Upper lobe of left lung (tissue), 6 donors: ENCODE results near the gene SMG1. TPM values are rescaled to one million over a fixed set of nuclear protein-coding genes. Genes with fewer than 3 reads are reported as not detected.

Experiments used
- ATAC-seq, 2 donors: fragments of 200-7000 bp; cut with Tn5 transposase; one replicate each; pipeline ENCODE4 v1.9.1; 2022; ENCODE audit warnings: mild to moderate bottlenecking in 2 of 2, moderate library complexity in 2 of 2; ENCODE audit not compliant: low FRiP score in 2 of 2
- DNase-seq, 2 donors: peaks; one replicate each; pipeline ENCODE4 v3.0.0-alpha.2; 2019 to 2020
- H3K27ac ChIP-seq, 4 donors: fragments of 200-600 bp; sonication (generic); one replicate each; pipeline ENCODE4 v1.5.1; 2016 to 2019
- H3K27me3 ChIP-seq, 4 donors: fragments of 200-600 bp; sonication (generic); one replicate each; pipeline ENCODE4 v1.5.1; 2017 to 2019
- H3K36me3 ChIP-seq, 4 donors: fragments of 200-600 bp; sonication (generic); one replicate each; pipeline ENCODE4 v1.5.1; 2016 to 2019
- H3K4me1 ChIP-seq, 4 donors: fragments of 200-600 bp; sonication (generic); one replicate each; pipeline ENCODE4 v1.5.1; 2018 to 2019
- H3K4me3 ChIP-seq, 4 donors: fragments of 200-600 bp; sonication (generic); one replicate each; pipeline ENCODE4 v1.5.1; 2017 to 2019; ENCODE audit warnings: mild to moderate bottlenecking in 2 of 4, moderate library complexity in 1 of 4
- H3K9me3 ChIP-seq, 4 donors: fragments of 200-600 bp; sonication (generic); one replicate each; pipeline ENCODE4 v1.5.1; 2018 to 2019
- CTCF ChIP-seq, 6 experiments: fragments of 450-650 bp in 4 of 6; fragments of 200-600 bp in 2 of 6; sonication (generic) in 2 of 6; IDR thresholded peaks; one replicate each; pipeline ENCODE4 v1.5.1; 2016 to 2019; ENCODE audit warnings: antibody characterized with exemption in 6 of 6
- EP300 ChIP-seq, 4 donors: sonication (generic); formaldehyde crosslinking; IDR thresholded peaks; one replicate each; pipeline ENCODE4 v1.5.1; 2017; ENCODE audit warnings: antibody characterized with exemption in 4 of 4, control low read depth in 2 of 4
- POLR2A ChIP-seq, 4 donors: fragments of 450-650 bp; IDR thresholded peaks; one replicate each; pipeline ENCODE4 v1.5.1; 2016 to 2017; ENCODE audit warnings: antibody characterized with exemption in 4 of 4, mild to moderate bottlenecking in 2 of 4
- POLR2AphosphoS5 ChIP-seq, 2 donors: sonication (generic); formaldehyde crosslinking; IDR thresholded peaks; one replicate each; pipeline ENCODE4 v1.5.1; 2017; ENCODE audit warnings: antibody characterized with exemption in 2 of 2
- WGBS, 2 donors: methylation state at CpG; one replicate each; pipeline ENCODE4 v1.1.5; 2017 to 2018; 5-methylcytosine and 5-hydroxymethylcytosine counted together
- total RNA-seq, 6 donors: library from RNA; depleted of rRNA in 4 of 6; stranded (reverse); fragments of >200 nt in 4 of 6; gene quantifications; one replicate each; pipeline versions ENCODE4 v1.1.0 to v1.2.1, GENCODE V29; 2016 to 2021
- donor health status: DM: no; HTN: no; CAD: no; lungs with moderate emphysema.
- donor health status: DM: no; HTN: yes; CAD: no; lungs with severe emphysema.

SMG1 gene
- total RNA-seq, 6 donors from 2014 or later = 39.2 to 122 (median 69.6) TPM

- ATAC-seq (no peak), DNase-seq (no peak)
- 62 to 67% methylated on average over 5 of the region's 5 CpGs for WGBS, 2 donors
- Histone ChIP-seq H3K4me3 (no peak overlapping the region), H3K27me3 (no peaks in the 10 kb centered on the region), H3K4me1 (peaks cover 19 to 40% (median 28%) of the 10 kb centered on the region in 4 donors), H3K36me3 (peaks cover 8 to 23% (median 11%) of the 10 kb centered on the region in 4 donors), H3K9me3 (no peaks in the 10 kb centered on the region), H3K27ac (peak overlapping the region in 3 of 4 donors; percentile 33 to 98 (median 54))
- TF ChIP-seq EP300 (IDR thresholded peaks at IDR 0.05) = no peak
- no peak for TF ChIP-seq POLR2AphosphoS5 (IDR thresholded peaks at IDR 0.05)
- no peak for TF ChIP-seq CTCF (IDR thresholded peaks at IDR 0.05)
- TF ChIP-seq POLR2A (IDR thresholded peaks at IDR 0.05) = no peak
Measured at GRCh38 chr16:18803569-18804462, 122.4 kb downstream of the SMG1 start.

DNA sequence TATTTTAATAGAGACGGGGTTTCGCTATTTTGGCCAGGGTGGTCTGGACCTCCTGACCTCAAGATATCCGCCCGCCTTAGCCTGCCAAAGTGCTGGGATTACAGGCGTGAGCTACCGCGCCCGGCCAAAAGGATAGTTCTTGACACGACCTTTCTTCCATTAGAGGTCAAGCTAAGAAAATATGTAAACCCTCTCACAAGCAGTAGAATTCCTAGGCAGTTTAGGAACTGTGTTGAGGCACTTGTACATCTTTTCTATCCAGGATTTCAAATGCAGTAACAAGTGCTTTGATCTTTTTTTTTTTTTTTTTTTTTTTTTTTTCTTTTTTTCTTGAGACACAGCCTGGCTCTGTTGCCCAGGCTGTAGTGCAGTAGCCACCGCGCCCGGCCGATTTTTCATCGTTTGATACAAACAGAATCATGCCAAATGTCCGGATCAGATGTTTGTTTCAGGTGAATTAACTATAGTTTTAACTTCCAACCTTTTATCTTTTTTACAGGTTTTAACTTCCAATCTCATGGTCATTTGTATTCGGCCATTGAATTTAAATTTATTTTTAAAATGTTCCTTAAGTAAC lies 123.4 kb downstream of the SMG1 start:
- H3K36me3 ChIP-seq = peaks cover 1 to 13% (median 4%) of the 10 kb centered on the region in 4 donors
- H3K4me1 ChIP-seq = peaks cover 19 to 44% (median 31%) of the 10 kb centered on the region in 4 donors
- H3K27ac ChIP-seq = peak overlapping the region in 2 of 4 donors; percentile 54 to 98
- DNase-seq (peak in 1 of 2 donors; percentile 25), ATAC-seq (no peak)
- no peak overlapping the region for H3K4me3 ChIP-seq
- WGBS, 2 donors = 89% methylated on average over 16 of the region's 16 CpGs
- no peaks in the 10 kb centered on the region for H3K9me3 ChIP-seq
- TF ChIP-seq POLR2AphosphoS5 (IDR thresholded peaks at IDR 0.05) = no peak
- TF ChIP-seq EP300 (IDR thresholded peaks at IDR 0.05) = no peak
- TF ChIP-seq CTCF (IDR thresholded peaks at IDR 0.05) = no peak
- no peaks in the 10 kb centered on the region for H3K27me3 ChIP-seq

DNA sequence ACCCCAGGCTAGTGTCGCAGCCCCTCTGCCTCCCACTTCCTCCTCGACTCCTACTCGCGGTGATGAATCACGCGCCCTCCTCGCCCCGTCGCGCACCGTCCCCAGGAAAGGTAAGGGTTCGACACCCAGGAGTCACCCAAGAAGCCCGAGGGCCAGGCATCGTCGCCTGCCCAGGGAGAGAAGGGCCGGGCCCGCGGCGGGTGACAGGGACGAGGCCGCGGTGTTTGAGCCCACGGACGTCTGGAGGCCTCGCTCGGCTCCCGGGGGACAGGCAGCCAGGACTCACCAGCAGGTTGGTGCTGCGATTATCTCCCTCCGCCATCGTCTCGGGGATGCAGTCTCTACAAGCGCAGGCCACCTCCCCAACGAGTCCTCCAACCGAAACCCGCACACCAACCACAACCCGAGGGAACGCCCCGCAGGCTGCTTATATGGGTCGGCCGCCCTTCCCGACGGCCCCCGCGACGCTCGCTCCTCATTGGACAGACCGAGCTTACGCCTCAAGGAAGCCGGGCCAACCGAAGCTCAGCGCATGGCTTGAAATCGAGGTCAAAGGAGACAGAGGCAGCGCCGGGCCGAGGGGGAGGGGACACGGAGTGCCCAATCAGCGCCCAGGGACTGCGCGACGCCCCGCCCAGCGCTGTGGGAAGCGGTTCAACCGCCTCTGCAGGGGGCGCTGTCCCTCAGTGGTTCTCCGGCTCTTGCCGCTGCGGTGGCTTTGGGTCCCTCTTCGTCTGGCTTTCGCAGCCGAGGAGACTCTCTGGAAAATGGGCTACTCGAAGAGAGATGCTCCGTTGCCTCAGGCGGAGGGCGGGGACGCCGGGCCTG lies 124.8 kb downstream of the SMG1 start, which contains the start of gene ARL6IP1:
Gene ARL6IP1, minus strand, starts transcription at position 405 of the 828 bp plus-strand sequence. Its CDS starts 83 bp downstream, at position 322.
- peak; percentile 98 to 100 for ATAC-seq
- DNase-seq = peak; percentile 98 to 100
- TF ChIP-seq CTCF (IDR thresholded peaks at IDR 0.05) = peak; percentile 87 to 99 (median 98)
- TF ChIP-seq EP300 (IDR thresholded peaks at IDR 0.05) = peak in 1 of 4 donors; percentile 80
- peak; percentile 98 to 100 for TF ChIP-seq POLR2AphosphoS5 (IDR thresholded peaks at IDR 0.05)
- TF ChIP-seq POLR2A (IDR thresholded peaks at IDR 0.05) = peak; percentile 78 to 100 (median 98)
- Histone ChIP-seq H3K27ac (peak within 1 kb of the TSS; percentile 91 to 98 (median 94)), H3K36me3 (peaks cover 0 to 10% (median 1%) of the 10 kb centered on the region in 4 donors), H3K4me1 (peaks cover 19 to 44% (median 32%) of the 10 kb centered on the region in 4 donors), H3K4me3 (peak within 1 kb of the TSS; percentile 93 to 98 (median 96)), H3K27me3 (no peaks in the 10 kb centered on the region), H3K9me3 (no peaks in the 10 kb centered on the region)
- 0 to 1% methylated on average over 8 to 17 of the region's 77 CpGs for WGBS, 2 donors

DNA sequence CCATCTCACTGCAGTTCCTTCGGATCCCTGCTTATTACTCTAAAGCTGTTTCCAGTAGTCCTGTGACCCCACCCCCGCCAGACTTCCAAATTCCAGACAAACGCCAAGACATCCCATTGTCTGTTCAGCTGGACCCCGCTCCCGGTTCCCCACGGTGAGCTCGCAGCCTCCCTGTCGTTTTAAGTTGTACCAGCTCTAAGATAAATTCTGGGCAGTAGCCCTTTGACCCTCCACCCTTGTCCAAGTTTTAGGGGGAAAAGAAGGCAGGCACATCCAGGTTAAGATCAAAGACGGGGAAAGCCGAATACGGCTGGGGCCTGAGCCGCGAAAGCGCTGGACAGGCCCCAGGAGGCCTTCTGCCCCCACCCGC lies 125.4 kb downstream of the SMG1 start:
- DNase-seq (no peak), ATAC-seq (peak in 1 of 2 donors; percentile 6)
- Histone ChIP-seq H3K27me3 (no peaks in the 10 kb centered on the region), H3K4me3 (peak overlapping the region; percentile 93 to 98 (median 96)), H3K27ac (peak overlapping the region; percentile 91 to 98 (median 94)), H3K9me3 (no peaks in the 10 kb centered on the region), H3K36me3 (peaks cover 0 to 16% (median 4%) of the 10 kb centered on the region in 4 donors), H3K4me1 (peaks cover 19 to 44% (median 32%) of the 10 kb centered on the region in 4 donors)
- no peak for TF ChIP-seq POLR2A (IDR thresholded peaks at IDR 0.05)
- TF ChIP-seq POLR2AphosphoS5 (IDR thresholded peaks at IDR 0.05) = no peak
- TF ChIP-seq EP300 (IDR thresholded peaks at IDR 0.05) = no peak
- TF ChIP-seq CTCF (IDR thresholded peaks at IDR 0.05) = no peak
- WGBS, 2 donors = 0 to 1% methylated on average over 8 to 15 of the region's 15 CpGs
